HepG2 (cell line): ENCODE results near the gene SMTNL2. TPM values are rescaled to one million over a fixed set of nuclear protein-coding genes. Genes with fewer than 3 reads are reported as not detected.

Experiments used
- ATAC-seq: fragments of 200-7000 bp; cut with Tn5 transposase; 3 replicates; pipeline ENCODE4 v1.9.1; 2020; ENCODE audit warnings: mild to moderate bottlenecking, moderate library complexity
- BruUV-seq: library from RNA; stranded (reverse); fragments of 400-500 nt; replicated peaks from 2 replicates; lab custom pipeline; 2021; lab: Mats Ljungman, UMichigan
- CTCF ChIA-PET: fragments of 300-600 bp; formaldehyde crosslinking; extraction: SDS; loops from one replicate; lab custom pipeline; 2021; ENCODE audit warnings: low total read pairs, inconsistent platforms, low intra/inter-chr PET ratio; lab: Yijun Ruan, JAX
- POLR2A ChIA-PET: fragments of 350-600 bp; sonication (Branson Sonifier 250); formaldehyde crosslinking; loops from one replicate; lab custom pipeline; 2020; ENCODE audit warnings: antibody characterized with exemption, inconsistent platforms; lab: Yijun Ruan, JAX
- DNase-seq: peaks from one replicate; pipeline ENCODE4 v3.0.0-alpha.2; 2015; ENCODE audit warnings: low spot score
- FAIRE-seq: peaks from 3 replicates; lab custom pipeline; 2011; peaks lifted over from hg19 to GRCh38; lab: Jason Lieb, UNC
- H2AFZ ChIP-seq: one replicate; pipeline ENCODE4 v1.6.1; 2011; ENCODE audit warnings: low read length, inconsistent platforms
- H3K27ac ChIP-seq: fragments of 300-600 bp; 3 replicates; pipeline ENCODE4 v1.8.0; 2011; ENCODE audit warnings: mixed run types, mild to moderate bottlenecking, mixed read lengths, low read length, inconsistent platforms; ENCODE audit not compliant: insufficient read depth; ENCODE audit errors: extremely low read length
- H3K27me3 ChIP-seq, 2 experiments: fragments of 200-600 bp in 1 of 2; 2 replicates in 1 of 2; 3 replicates in 1 of 2; pipeline versions ENCODE4 v1.6.0 to v1.8.0; 2011; ENCODE audit warnings: low read length in 2 of 2, mild to moderate bottlenecking in 2 of 2, moderate library complexity in 2 of 2, inconsistent platforms in 1 of 2; ENCODE audit not compliant: insufficient read depth in 2 of 2, control insufficient read depth in 1 of 2
- H3K36me3 ChIP-seq, 2 experiments: fragments of 200-600 bp in 1 of 2; replicated peaks in 1 of 2; 2 replicates in 1 of 2; 3 replicates in 1 of 2; pipeline versions ENCODE4 v1.5.1 to v1.8.0; 2011; ENCODE audit warnings: low read length in 2 of 2, inconsistent platforms in 1 of 2; ENCODE audit not compliant: insufficient read depth in 2 of 2, control insufficient read depth in 1 of 2
- H3K4me1 ChIP-seq: 2 replicates; pipeline ENCODE4 v1.5.1; 2012; ENCODE audit warnings: low read length, inconsistent platforms; ENCODE audit not compliant: insufficient read depth
- H3K4me2 ChIP-seq: 2 replicates; pipeline ENCODE4 v1.6.0; 2011; ENCODE audit warnings: low read depth, low read length, inconsistent platforms
- H3K4me3 ChIP-seq, 3 experiments: fragments of 200-600 bp in 1 of 3; sonication (generic), shearing (Covaris generic) in 1 of 3; replicated peaks in 1 of 3; 2 replicates each; pipeline ENCODE4 v1.5.1; 2011 to 2016; ENCODE audit warnings: low read length in 3 of 3, inconsistent platforms in 2 of 3, low read depth in 2 of 3, mild to moderate bottlenecking in 2 of 3, control low read depth in 1 of 3, mixed read lengths in 1 of 3; ENCODE audit not compliant: insufficient read depth in 1 of 3
- H3K79me2 ChIP-seq: one replicate; pipeline ENCODE4 v1.6.1; 2011; ENCODE audit warnings: low read length, inconsistent platforms; ENCODE audit not compliant: insufficient read depth
- H3K9ac ChIP-seq: 2 replicates; pipeline ENCODE4 v1.6.0; 2011; ENCODE audit warnings: mild to moderate bottlenecking, low read depth, low read length, inconsistent platforms; ENCODE audit not compliant: insufficient read depth
- H3K9me3 ChIP-seq: 2 replicates; pipeline ENCODE4 v1.5.1; 2012; ENCODE audit warnings: mild to moderate bottlenecking, low read length
- H4K20me1 ChIP-seq: 2 replicates; pipeline ENCODE4 v1.6.0; 2011; ENCODE audit warnings: inconsistent platforms, mild to moderate bottlenecking, low read length, moderate library complexity; ENCODE audit not compliant: insufficient read depth
- DBP ChIP-seq: sonication (generic); formaldehyde crosslinking; IDR thresholded peaks from 2 replicates; pipeline ENCODE4 v1.4.0; 2020; ENCODE audit warnings: missing genetic modification reagents; ENCODE audit errors: not compliant biosample characterization
- FOXC1 ChIP-seq: sonication (generic); formaldehyde crosslinking; IDR thresholded peaks from 2 replicates; pipeline ENCODE4 v1.8.0; 2022; ENCODE audit warnings: mild to moderate bottlenecking, missing genetic modification reagents, borderline replicate concordance
- HCFC1 ChIP-seq: fragments of 150-350 bp; IDR thresholded peaks from 2 replicates; pipeline ENCODE4 v1.6.1; 2014; ENCODE audit warnings: low read depth, low read length
- KDM1A ChIP-seq: IDR thresholded peaks from 2 replicates; pipeline ENCODE4 v1.6.1; 2016; ENCODE audit warnings: missing compliant biosample characterization
- ZNF382 ChIP-seq: sonication (generic); formaldehyde crosslinking; IDR thresholded peaks from 2 replicates; pipeline ENCODE4 v1.5.0; 2020; ENCODE audit warnings: missing genetic modification reagents, mild to moderate bottlenecking, borderline replicate concordance
- WGBS: methylation state at CpG from one replicate; pipeline ENCODE4 v1.1.6; 2017; ENCODE audit warnings: low lambda C conversion rate; 5-methylcytosine and 5-hydroxymethylcytosine counted together
- in situ Hi-C: cut with HindIII; loops from 2 replicates; pipeline ENCODE4 v1.10.0; 2017; ENCODE audit warnings: low pct_unique_long_range_greater_than_20kb; ENCODE audit not compliant: extremely low pct_ligation_motif_present
- intact Hi-C: fragments of 100-400 bp; cut with micrococcal nuclease; formaldehyde crosslinking; loops from one replicate; pipeline ENCODE4 v1.10.0; 2022; ENCODE audit not compliant: unreplicated experiment
- polyA plus RNA-seq, 8 experiments: library from polyadenylated mRNA; depleted of rRNA in 3 of 8; stranded (reverse) in 7 of 8; unstranded in 1 of 8; fragments of >200 nt; fragmentation: Illumina TruSeq in 4 of 8; extraction: Trizol in 4 of 8; gene quantifications; 2 replicates each; pipeline versions ENCODE4 v1.2.1 to v1.2.3, GENCODE V29; 2011 to 2016; ENCODE audit warnings: low read depth in 4 of 8, missing spikeins in 1 of 8, mixed read lengths in 1 of 8; ENCODE audit not compliant: insufficient read depth in 1 of 8
- total RNA-seq, 5 experiments: library from RNA; depleted of rRNA; stranded (reverse); fragments of >200 nt; fragmentation: Illumina TruSeq; extraction: Trizol; gene quantifications; 2 replicates each; pipeline ENCODE4 v1.2.3, GENCODE V29; 2016; ENCODE audit warnings: low read depth in 1 of 5
- TF ChIP-seq, protein P1 (sequence below): sonication (generic); formaldehyde crosslinking; IDR thresholded peaks from 2 replicates; pipeline ENCODE4 v1.5.1; 2020; ENCODE audit warnings: mild to moderate bottlenecking, missing genetic modification reagents, moderate library complexity

Gene SMTNL2
- total and polyA plus RNA-seq, 2 of the 13 experiments (the other 11 are each of a cell fraction or from before 2014, with no cell fraction given) = 0.41 to 5.1 TPM

- FAIRE-seq (no peak), ATAC-seq (no peak), DNase-seq (no peak)
- CTCF ChIA-PET = no interaction called here
- H3K27ac ChIP-seq = no peak overlapping the region
- H3K36me3 ChIP-seq = peaks cover 35 to 74% of the 10 kb centered on the region in 2 experiments
- no peak overlapping the region for H2AFZ ChIP-seq
- H3K27me3 ChIP-seq = no peaks in the 10 kb centered on the region
- intact Hi-C loops = no loop called here
- no peaks in the 10 kb centered on the region for H3K79me2 ChIP-seq
- no TSS peak for BruUV-seq
- H3K4me3 ChIP-seq = no peak overlapping the region
- TF ChIP-seq HCFC1 (no peak), KDM1A (CRISPR knock-in tag) (no peak), ZNF382 (no peak), DBP (CRISPR knock-in tag) (no peak), FOXC1 (no peak)
- TF ChIP-seq, protein P1, sequence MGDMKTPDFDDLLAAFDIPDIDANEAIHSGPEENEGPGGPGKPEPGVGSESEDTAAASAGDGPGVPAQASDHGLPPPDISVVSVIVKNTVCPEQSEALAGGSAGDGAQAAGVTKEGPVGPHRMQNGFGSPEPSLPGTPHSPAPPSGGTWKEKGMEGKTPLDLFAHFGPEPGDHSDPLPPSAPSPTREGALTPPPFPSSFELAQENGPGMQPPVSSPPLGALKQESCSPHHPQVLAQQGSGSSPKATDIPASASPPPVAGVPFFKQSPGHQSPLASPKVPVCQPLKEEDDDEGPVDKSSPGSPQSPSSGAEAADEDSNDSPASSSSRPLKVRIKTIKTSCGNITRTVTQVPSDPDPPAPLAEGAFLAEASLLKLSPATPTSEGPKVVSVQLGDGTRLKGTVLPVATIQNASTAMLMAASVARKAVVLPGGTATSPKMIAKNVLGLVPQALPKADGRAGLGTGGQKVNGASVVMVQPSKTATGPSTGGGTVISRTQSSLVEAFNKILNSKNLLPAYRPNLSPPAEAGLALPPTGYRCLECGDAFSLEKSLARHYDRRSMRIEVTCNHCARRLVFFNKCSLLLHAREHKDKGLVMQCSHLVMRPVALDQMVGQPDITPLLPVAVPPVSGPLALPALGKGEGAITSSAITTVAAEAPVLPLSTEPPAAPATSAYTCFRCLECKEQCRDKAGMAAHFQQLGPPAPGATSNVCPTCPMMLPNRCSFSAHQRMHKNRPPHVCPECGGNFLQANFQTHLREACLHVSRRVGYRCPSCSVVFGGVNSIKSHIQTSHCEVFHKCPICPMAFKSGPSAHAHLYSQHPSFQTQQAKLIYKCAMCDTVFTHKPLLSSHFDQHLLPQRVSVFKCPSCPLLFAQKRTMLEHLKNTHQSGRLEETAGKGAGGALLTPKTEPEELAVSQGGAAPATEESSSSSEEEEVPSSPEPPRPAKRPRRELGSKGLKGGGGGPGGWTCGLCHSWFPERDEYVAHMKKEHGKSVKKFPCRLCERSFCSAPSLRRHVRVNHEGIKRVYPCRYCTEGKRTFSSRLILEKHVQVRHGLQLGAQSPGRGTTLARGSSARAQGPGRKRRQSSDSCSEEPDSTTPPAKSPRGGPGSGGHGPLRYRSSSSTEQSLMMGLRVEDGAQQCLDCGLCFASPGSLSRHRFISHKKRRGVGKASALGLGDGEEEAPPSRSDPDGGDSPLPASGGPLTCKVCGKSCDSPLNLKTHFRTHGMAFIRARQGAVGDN (CRISPR knock-in tag) = no peak
- TF ChIP-seq, all 625 proteins: peak for 0
- POLR2A ChIA-PET = interaction anchor here (0.9 kb wide), 1 partner anchor 17 kb away, joined by 3 read pairs; no protein-coding TSS in a partner anchor
- in situ Hi-C loops = no loop called here
- H4K20me1 ChIP-seq = 0 out of 2 replicates have a peak, but pooled peaks cover 2% of the 10 kb centered on the region
- peaks cover 9% of the 10 kb centered on the region; the same call in 1 of the 2 replicates for H3K4me1 ChIP-seq
- H3K9ac ChIP-seq = no peak overlapping the region
- H3K9me3 ChIP-seq = no peaks in the 10 kb centered on the region
- no peak overlapping the region for H3K4me2 ChIP-seq
- 100% methylated on average over 11 of the region's 14 CpGs for WGBS
Observed at GRCh38 chr17:4542003-4542725, 42.2 kb upstream of the SMTNL2 start.
